Vagina (tissue), 2 donors: ENCODE measurements around the gene PPP1R12C. TPM values are rescaled to one million over a fixed set of nuclear protein-coding genes. Genes with fewer than 3 reads are reported as not detected.
"Not testable (repeated sequence)": the region's sequence is repeated elsewhere in the genome, so short reads cannot be mapped to it uniquely, and the experiment has no call there.

Experiments
- DNase-seq, 2 donors: peaks; one replicate each; pipeline ENCODE4 v3.0.0-alpha.2; 2017; ENCODE audit errors: extremely low spot score in 2 of 2
- H3K27ac ChIP-seq: fragments of 200-600 bp; sonication (generic); one replicate; pipeline ENCODE4 v1.5.1; 2019
- H3K27me3 ChIP-seq: fragments of 200-600 bp; sonication (generic); one replicate; pipeline ENCODE4 v1.5.1; 2019
- H3K36me3 ChIP-seq, 2 donors: fragments of 200-600 bp; sonication (generic); one replicate each; pipeline ENCODE4 v1.5.1; 2017 to 2019
- H3K4me1 ChIP-seq: fragments of 200-600 bp; sonication (generic); one replicate; pipeline ENCODE4 v1.5.1; 2019
- H3K4me3 ChIP-seq, 2 donors: fragments of 200-600 bp; sonication (generic); 1 replicate in 1 of 2; 2 replicates in 1 of 2; pipeline ENCODE4 v1.5.1; 2016 to 2019
- H3K9me3 ChIP-seq: fragments of 200-600 bp; sonication (generic); one replicate; pipeline ENCODE4 v1.5.1; 2019
- POLR2A ChIP-seq, 2 donors: fragments of 450-650 bp; IDR thresholded peaks; one replicate each; pipeline ENCODE4 v1.6.1; 2017; ENCODE audit warnings: antibody characterized with exemption in 2 of 2, mild to moderate bottlenecking in 2 of 2, moderate library complexity in 2 of 2
- POLR2AphosphoS5 ChIP-seq, 2 donors: sonication (generic); formaldehyde crosslinking; IDR thresholded peaks; one replicate each; pipeline ENCODE4 v1.9.0; 2017; ENCODE audit warnings: antibody characterized with exemption in 2 of 2, mild to moderate bottlenecking in 2 of 2, low read depth in 1 of 2; ENCODE audit not compliant: insufficient read depth in 1 of 2
- intact Hi-C: fragments of 100-400 bp; cut with DNase I; formaldehyde crosslinking; loops from one replicate; pipeline ENCODE4 v1.15.1; 2023
- total RNA-seq: library from RNA; depleted of rRNA; stranded (reverse); fragments of >200 nt; gene quantifications from one replicate; pipeline ENCODE4 v1.2.3, GENCODE V29; 2016
- TF ChIP-seq, protein P1 (sequence below), 3 experiments: fragments of 450-650 bp in 2 of 3; fragments of 200-600 bp in 1 of 3; sonication (generic) in 1 of 3; IDR thresholded peaks; one replicate each; pipeline ENCODE4 v1.5.1; 2017 to 2019; ENCODE audit warnings: antibody characterized with exemption in 3 of 3, mild to moderate bottlenecking in 2 of 3, moderate library complexity in 2 of 3

The PPP1R12C gene
- total RNA-seq, 1 donor from 2014 or later = 108 TPM

DNA sequence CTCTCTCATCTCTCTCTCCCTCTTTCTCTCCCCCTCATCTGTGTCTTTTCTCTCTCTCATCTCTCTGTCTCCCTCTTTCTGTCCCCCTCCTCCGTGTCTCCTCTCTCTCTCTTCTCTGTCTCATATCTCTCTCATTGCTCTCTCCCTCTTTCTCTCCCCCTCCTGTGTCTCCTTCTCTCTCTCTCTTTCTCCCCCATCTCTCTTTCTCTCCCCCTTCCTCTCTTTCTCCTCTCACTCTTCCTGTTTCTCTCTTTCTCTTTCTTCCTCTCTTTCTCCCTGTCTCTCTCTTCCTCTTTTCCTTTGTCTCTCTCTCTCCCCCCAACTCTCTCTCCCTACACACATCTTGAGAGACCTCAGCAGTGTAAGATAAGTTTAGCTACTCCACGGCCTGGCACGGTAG is 49.6 kb downstream of the PPP1R12C start:
- Histone ChIP-seq H3K27me3 (no peaks in the 10 kb centered on the region), H3K36me3 (no peaks in the 10 kb centered on the region), H3K4me1 (peaks cover 6% of the 10 kb centered on the region), H3K9me3 (no peaks in the 10 kb centered on the region), H3K4me3 (peak overlapping the region in 1 of 2 donors; percentile 11), H3K27ac (no peak overlapping the region)
- intact Hi-C loops = no loop called here
- TF ChIP-seq, protein P1, sequence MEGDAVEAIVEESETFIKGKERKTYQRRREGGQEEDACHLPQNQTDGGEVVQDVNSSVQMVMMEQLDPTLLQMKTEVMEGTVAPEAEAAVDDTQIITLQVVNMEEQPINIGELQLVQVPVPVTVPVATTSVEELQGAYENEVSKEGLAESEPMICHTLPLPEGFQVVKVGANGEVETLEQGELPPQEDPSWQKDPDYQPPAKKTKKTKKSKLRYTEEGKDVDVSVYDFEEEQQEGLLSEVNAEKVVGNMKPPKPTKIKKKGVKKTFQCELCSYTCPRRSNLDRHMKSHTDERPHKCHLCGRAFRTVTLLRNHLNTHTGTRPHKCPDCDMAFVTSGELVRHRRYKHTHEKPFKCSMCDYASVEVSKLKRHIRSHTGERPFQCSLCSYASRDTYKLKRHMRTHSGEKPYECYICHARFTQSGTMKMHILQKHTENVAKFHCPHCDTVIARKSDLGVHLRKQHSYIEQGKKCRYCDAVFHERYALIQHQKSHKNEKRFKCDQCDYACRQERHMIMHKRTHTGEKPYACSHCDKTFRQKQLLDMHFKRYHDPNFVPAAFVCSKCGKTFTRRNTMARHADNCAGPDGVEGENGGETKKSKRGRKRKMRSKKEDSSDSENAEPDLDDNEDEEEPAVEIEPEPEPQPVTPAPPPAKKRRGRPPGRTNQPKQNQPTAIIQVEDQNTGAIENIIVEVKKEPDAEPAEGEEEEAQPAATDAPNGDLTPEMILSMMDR (IDR thresholded peaks at IDR 0.05) = no peak
- TF ChIP-seq POLR2AphosphoS5 (IDR thresholded peaks at IDR 0.05; ENCODE audit: insufficient read depth in 1 of 2, low read depth in 1 of 2) (no peak), POLR2A (IDR thresholded peaks at IDR 0.05) (no peak)
- DNase-seq = no peak

DNA sequence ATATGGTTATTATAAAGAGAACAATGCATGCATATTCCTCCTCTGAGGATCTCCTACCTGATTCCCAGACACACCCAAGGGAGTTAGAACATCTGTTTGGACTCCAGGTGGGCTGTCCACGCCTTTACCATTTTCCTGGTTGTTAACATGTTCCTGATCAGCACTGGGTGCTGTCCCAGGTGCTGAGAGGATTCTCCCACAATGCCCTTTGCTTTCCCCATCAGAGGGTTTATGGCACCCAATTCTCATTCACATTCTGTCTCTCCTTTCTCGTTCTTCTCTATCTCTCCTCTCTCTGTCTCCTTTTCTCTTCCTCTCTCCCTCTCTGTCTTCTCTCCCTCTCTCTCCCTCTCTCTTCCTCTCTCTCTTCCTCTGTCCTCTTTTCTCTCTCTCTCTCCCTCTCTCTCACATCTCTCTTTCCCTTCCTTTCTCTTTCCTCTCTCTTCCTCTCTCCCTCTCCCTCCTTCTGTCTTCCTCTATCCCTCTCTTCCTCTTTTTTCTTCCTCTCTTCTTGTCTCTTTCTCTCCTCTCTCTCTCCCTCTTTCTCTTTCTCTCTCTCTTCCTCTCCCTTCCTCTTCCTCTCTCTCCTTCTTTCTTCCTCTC is 51.2 kb downstream of the PPP1R12C start:
- H3K9me3 ChIP-seq = no peaks in the 10 kb centered on the region
- no peak for DNase-seq
- H3K36me3 ChIP-seq = no peaks in the 10 kb centered on the region
- intact Hi-C loops = no loop called here
- H3K4me3 ChIP-seq = no peak overlapping the region
- H3K4me1 ChIP-seq = peaks cover 18% of the 10 kb centered on the region
- H3K27me3 ChIP-seq = no peaks in the 10 kb centered on the region
- TF ChIP-seq POLR2A (IDR thresholded peaks at IDR 0.05) (no peak), POLR2AphosphoS5 (IDR thresholded peaks at IDR 0.05; ENCODE audit: insufficient read depth in 1 of 2, low read depth in 1 of 2) (no peak)
- H3K27ac ChIP-seq = no peak overlapping the region

DNA sequence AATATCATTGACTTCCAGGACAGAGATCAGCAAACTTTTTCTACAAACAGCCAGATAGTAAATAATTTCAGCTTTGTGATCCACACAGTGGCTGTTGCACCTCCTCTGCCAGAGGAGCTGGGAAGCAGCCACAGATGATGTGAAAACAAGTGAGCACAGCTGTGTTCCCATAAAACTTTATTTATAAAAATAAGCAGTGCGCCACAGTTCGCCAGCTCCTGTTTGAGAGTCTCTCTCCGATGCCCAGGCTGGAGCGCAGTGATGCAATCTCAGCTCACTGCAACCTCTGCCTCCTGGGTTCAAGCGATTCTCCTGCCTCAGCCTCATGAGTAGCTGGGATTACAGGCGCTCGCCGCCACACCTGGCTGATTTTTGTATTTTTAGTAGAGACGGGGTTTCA is 51.9 kb downstream of the PPP1R12C start:
- H3K27ac ChIP-seq, H3K4me3 ChIP-seq, DNase-seq, H3K36me3 ChIP-seq, H3K27me3 ChIP-seq, intact Hi-C loops, H3K9me3 ChIP-seq: not testable (repeated sequence)
- H3K4me1 ChIP-seq = peaks cover 18% of the 10 kb centered on the region

DNA sequence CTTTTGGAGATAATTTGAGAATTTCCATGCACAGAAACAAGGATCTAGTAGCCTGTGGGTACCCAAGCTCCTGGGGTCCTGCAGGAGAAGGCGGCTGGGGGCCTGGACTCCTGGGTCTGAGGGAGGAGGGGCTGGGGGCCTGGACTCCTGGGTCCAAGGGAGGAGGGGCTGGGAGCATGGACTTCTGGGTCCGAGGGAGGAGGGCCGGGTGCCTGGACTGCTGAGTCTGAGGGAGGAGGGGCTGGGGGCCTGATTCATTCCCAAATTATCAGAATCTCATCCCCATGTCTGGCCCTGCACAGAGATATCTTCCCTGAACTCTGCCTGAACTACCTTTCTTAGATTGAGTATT is 54.0 kb downstream of the PPP1R12C start:
- peak overlapping the region; percentile 68 to 71 for H3K4me3 ChIP-seq
- intact Hi-C loops = no loop called here
- no peaks in the 10 kb centered on the region for H3K27me3 ChIP-seq
- peaks cover 12% of the 10 kb centered on the region for H3K4me1 ChIP-seq
- H3K9me3 ChIP-seq = no peaks in the 10 kb centered on the region
- no peak for TF ChIP-seq POLR2A (IDR thresholded peaks at IDR 0.05)
- TF ChIP-seq, protein P1 (IDR thresholded peaks at IDR 0.05) = no peak
- no peak for TF ChIP-seq POLR2AphosphoS5 (IDR thresholded peaks at IDR 0.05; ENCODE audit: insufficient read depth in 1 of 2, low read depth in 1 of 2)
- H3K27ac ChIP-seq = no peak overlapping the region
- DNase-seq = no peak
- H3K36me3 ChIP-seq = peaks cover 0 to 6% of the 10 kb centered on the region in 2 donors

DNA sequence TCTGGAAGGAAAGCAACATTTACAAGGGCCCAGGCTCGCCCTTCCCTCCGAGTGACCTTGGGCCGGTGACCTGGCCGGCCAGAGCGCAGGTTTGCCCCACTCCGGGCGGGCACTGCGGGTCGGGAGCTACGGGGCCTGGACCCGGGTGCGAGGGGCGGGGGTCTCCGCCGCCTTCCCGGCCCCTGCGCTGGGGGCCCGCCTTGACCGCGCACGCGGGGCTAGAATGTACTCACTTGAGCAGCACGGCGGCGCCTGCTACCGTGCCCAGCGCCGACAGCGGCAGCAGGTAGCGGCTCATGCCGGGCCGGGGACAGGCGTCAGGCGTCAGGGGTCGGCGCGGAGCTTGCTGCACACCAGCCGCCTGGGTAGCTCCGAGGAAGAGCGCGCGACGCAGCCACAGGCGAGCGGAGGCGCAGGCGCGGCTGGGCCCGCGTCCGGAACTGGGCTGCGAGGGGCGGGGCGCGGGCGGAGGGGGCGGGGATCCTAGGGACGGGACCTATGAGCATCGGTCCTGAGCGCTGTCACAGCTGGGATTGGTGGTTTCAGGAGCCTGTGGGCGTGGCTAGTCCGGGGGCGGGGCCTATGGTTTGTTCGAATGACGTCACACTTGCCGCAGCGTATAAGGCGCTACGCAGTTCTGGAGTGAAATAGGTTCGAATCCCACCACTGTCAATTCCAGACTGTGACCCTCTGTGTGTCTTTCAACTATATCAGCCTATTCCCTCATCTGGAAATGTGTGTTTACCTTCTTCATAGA is 54.5 kb downstream of the PPP1R12C start, which contains the start of gene RDH13:
TSS of gene RDH13 (minus strand) at position 414 of the 757 bp plus-strand sequence. CDS start at position 298, 116 bp downstream.
- intact Hi-C loops = no loop called here
- H3K27me3 ChIP-seq = no peaks in the 10 kb centered on the region
- TF ChIP-seq, protein P1 (IDR thresholded peaks at IDR 0.05) = no peak
- TF ChIP-seq POLR2A (IDR thresholded peaks at IDR 0.05) = no peak
- TF ChIP-seq POLR2AphosphoS5 (IDR thresholded peaks at IDR 0.05; ENCODE audit: insufficient read depth in 1 of 2, low read depth in 1 of 2) = no peak
- no peaks in the 10 kb centered on the region for H3K9me3 ChIP-seq
- H3K27ac ChIP-seq = peak within 1 kb of the TSS; percentile 45
- peaks cover 0 to 11% of the 10 kb centered on the region in 2 donors for H3K36me3 ChIP-seq
- H3K4me1 ChIP-seq = peaks cover 12% of the 10 kb centered on the region
- DNase-seq = no peak
- peak within 1 kb of the TSS; percentile 68 to 71 for H3K4me3 ChIP-seq

DNA sequence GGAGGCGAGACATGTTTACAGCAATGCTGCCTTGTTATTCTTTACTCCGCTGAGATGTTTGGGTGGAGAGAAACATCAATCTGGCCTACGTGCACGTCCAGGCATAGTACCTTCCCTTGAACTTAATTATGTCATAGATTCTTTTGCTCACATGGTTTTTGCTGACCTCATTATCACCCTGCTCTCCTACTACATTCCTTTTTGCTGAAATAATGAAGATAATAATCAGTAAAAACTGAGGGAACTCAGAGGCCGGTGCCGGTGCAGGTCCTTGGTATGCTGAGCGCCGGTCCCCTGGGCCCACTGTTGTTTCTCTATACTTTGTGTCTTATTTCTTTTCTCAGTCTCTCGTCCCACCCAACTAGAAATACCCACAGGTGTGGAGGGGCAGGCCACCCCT is 57.1 kb downstream of the PPP1R12C start:
- H3K9me3 ChIP-seq, DNase-seq, intact Hi-C loops, H3K4me3 ChIP-seq, H3K27me3 ChIP-seq, H3K27ac ChIP-seq: not testable (repeated sequence)
- peaks cover 12% of the 10 kb centered on the region for H3K4me1 ChIP-seq
- peaks cover 0 to 36% of the 10 kb centered on the region in 2 donors for H3K36me3 ChIP-seq
